PC-9 (cell line): ENCODE results near the gene RBMS1.

Experiments used
- CTCF ChIP-seq: fragments of 200-600 bp; sonication (generic); conservative IDR thresholded peaks from 2 replicates; pipeline ENCODE4 v1.6.1; 2017; ENCODE audit warnings: mixed run types, antibody characterized with exemption, mild to moderate bottlenecking, moderate library complexity
- EZH2 ChIP-seq: fragments of 200-600 bp; sonication (generic); IDR thresholded peaks from 2 replicates; pipeline ENCODE4 v1.8.0; 2017; ENCODE audit warnings: antibody characterized with exemption, low read depth

GRCh38 chr2:160407393-160408172 lies 86.0 kb downstream of the RBMS1 start:
- TF ChIP-seq EZH2 (no peak), CTCF (no peak)
